GM04503 (cell line): Measurements from ENCODE around the gene SNX25.
"Not testable (repeated sequence)": the region's sequence is repeated elsewhere in the genome, so short reads cannot be mapped to it uniquely, and the experiment has no call there.

Source experiments
- DNase-seq: peaks from one replicate; pipeline ENCODE4 v3.0.0-alpha.2; 2012; ENCODE audit warnings: low read depth

Gene SNX25

DNA sequence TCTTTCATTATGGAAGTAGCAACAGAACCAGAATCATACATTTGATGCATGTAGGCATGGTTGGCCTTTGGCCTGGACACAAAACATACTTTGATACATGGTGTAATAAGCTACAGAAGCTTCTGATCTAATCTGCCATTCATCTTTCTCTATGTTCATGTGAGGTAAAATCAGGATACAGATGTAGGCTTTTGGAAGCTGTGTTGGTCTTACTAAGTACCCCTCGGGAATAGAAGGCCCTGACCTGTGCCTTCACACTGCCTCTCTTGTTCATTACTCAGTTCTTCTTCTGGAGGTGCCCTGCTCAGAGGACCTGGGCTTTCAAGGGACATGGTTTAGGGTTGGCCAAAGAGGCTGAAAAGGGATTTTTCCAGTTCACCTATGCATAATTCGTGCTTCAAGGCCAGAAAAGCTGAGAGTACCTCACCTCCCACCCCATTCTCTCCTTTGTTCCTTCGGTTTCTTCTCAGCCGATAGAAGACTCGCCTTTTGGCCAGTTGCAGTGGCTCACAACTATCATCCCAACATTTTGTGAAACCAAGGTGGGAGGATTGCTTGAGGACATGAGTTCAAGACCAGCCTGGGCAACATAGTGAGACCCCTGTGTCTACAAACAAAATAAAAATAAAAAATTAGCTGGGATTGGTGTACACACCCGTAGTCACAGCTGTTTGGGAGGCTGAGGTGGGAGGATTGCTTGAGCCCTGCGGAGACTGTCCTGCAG lies 25.9 kb downstream of the SNX25 start:
- DNase-seq = no peak

DNA sequence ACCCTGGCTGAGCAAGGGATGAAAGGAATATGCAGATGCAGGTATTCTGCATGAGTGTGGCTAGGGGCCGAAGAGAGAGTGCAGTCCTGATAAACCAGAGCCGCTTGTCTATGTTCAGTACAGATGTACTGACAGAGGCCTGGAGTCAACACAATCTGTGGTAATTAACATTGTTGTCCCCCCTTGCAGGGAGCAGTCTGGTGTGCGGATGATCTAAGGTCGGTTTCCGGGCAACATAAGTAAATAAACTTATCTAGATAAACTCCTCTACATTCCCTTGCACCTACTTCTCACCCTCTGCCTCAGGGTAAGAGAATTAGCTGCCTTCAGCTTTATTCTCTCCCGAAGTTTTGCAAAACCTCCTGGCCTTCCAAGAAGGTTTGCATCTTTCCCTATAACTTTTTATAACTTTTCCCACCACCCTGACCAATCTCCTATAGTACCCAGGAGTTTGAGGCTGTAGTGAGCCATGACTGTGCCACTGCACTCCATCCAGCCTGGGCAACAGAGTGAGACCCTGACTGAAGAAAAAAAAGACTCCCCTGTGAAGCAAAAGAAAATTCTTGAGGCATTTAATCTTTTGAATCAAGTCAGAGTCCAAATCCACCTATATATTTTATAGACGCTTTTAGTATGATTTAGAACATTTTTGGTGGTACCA lies 26.6 kb downstream of the SNX25 start:
- DNase-seq = no peak

DNA sequence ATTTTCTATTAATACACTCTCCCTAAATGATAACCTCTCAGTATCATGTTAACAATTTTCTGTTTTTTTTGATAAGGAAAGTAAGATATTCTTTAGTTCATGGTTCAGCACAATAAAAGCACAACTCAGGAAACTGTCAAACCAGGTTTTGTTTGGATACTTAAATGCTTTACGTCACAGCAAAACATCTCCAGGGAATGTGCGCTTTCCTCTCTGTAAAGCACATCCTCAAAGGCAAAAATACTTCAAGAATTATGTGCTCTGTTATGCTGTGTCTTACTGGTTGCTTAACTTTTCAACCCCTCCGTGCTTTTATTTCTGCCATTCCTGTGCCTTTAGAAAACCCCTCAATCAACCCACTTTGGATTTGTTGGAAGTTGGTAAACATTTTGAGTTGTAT lies 27.8 kb downstream of the SNX25 start:
- no peak for DNase-seq

DNA sequence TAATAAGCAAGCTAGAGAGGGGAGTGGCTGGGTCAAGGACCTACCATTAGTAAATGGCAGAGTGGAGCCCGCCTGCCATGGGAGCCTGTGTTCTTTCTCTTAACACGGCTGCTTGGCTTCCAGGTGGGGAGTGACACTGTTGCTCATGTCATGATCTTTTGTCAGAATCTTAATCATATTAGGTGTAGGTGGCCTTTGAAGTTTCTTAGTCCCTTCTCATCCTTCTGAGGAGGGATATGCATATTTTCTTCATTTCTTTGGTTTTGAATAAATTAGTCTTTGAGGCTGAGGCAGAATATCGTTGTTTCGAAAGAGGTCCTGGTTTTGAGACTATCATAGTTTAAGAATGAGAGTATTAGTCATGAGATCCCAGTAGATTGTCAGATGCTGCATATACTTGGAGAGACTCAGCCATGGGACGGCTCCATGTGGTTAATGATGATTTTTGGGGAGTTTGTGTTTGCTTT lies 28.9 kb downstream of the SNX25 start:
- peak; percentile 55 for DNase-seq

DNA sequence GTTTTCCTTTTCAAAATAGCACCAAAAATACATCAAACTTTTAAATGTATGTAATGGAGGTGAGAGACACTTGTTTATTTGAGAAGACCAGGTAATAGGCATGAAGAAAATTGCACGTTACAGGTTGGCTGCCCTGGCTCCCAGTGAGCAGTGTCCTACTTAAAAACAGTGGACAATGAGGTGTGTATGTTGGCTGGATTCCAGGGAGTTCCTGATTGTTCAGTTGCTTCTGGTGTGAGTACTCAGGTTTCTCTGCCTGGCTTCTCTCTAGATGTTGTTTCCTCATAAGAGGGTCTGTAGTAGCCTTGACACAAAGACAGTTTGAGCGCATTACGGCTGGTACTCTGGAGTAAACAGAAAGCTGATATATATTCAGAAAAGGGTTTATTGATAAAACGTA lies 29.4 kb downstream of the SNX25 start:
- no peak for DNase-seq

DNA sequence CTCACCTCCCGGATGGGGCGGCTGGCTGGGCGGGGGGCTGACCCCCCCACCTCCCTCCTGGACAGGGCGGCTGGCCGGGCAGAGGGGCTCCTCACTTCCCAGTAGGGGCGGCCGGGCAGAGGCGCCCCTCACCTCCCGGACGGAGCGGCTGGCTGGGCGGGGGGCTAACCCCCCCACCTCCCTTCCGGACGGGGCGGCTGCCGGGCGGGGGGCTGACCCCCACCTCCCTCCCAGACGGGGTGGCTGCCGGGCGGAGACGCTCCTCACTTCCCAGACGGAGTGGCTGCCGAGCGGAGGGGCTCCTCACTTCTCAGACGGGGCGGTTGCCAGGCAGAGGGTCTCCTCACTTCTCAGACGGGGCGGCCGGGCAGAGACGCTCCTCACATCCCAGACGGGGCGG lies 31.1 kb downstream of the SNX25 start:
- not testable (repeated sequence) for DNase-seq

DNA sequence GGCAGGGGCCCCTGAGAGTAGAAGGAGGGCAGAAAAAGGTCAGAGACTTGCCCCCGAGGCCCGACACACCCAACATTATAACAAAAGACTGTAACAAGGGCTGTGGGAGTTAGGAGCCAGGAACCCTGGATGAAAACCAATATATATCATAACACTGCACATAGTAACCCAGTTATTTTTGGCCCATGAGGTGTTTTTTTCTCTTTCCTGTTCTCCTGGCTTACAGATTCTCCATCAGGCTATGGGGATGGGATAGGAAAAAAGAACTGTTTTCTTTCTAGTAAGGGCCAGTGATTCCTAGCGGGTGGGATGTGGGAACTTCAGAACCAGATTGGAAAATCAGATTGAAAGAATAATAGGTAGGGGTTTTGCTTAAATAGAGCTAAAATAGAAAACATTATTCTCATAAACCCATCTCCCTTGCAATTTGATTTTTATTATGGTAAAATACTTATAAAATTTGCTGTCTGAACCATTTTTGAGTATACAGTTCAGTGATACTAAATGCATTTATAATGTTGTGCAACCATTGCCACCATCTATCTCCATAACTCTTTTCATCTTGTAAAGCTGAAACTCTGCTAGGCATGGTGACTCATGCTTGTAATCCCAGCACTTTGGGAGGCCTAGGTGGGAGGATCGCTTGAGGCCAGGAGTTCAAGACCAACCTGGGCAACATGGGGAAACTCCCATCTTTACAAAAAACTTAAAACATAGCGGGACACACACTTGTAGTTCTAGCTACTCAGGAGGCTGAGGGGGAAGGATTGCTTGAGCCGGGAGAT lies 33.5 kb downstream of the SNX25 start:
- no peak for DNase-seq

DNA sequence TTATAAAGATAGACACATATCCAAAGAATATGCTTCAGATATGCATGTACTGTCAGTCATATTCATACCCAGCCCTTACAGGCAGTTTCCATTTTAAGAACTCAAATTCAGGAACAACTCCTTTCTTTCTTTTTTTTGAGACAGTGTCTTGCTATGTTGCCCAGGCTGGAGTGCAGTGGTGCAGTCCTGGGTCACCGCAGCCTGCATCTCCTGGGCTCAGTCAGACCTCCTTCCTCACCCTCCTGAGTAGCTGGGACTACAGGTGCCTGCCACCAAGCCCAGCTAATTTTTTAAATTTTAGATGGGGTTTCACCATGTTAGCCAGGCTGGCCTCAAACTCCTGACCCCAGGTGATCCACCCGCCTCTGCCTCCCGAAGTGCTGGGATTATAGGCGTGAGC lies 34.5 kb downstream of the SNX25 start:
- DNase-seq = no peak

DNA sequence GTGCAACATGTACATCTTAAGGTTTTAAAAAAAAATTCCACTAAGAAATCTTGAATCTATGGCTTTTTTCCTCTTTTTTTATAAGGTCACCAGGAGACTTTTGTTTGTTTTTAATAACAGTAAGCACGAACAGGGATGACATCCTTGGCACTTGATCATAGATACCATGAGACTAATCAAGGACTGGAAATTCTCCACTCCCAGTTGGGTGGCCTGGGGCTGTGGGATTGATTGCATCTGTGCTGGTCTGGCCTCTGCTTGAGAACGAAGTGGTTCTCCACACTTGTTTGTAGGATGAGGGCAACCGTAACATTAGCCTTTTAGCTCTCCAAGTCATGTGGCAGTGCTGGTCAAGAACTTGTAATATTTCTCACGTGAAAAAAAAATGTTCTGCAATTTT lies 35.4 kb downstream of the SNX25 start:
- no peak for DNase-seq

DNA sequence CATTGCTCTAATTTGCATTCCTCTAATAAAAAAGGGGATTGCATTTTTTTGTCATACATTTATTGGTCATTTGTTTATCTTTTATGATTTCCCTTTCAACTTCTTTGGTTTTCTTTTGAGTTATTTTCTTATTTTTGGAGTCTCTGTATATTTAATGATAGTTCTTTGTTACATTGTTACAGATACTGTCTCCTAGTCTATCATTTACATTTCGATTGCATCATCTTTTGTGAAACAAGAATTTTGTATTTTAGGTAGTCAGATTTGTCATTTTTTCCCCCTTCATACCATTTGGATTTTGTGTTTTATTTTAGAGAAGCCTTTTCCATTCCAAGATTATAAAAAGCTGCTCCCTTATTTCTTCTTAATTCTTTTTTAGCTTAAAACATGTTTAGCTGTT lies 37.1 kb downstream of the SNX25 start:
- no peak for DNase-seq

DNA sequence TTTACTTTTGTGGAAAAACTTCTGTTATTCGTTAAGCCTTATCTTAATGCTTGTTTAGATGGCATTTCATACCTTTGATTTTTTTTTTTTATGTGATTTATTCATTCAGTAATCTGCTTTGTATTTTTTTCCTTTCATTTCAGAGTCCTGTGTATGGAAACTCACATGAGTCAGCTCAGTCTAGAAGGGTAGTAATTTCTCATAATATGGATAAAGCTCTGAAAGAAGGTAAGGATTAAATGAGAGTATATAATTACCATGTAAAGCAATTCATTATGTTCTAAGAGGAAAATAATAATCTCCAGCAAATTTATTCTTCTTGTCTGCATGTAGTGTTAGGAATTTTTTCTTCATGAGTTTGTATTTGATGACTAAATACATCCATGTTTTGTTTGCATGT lies 37.8 kb downstream of the SNX25 start:
- DNase-seq = no peak

DNA sequence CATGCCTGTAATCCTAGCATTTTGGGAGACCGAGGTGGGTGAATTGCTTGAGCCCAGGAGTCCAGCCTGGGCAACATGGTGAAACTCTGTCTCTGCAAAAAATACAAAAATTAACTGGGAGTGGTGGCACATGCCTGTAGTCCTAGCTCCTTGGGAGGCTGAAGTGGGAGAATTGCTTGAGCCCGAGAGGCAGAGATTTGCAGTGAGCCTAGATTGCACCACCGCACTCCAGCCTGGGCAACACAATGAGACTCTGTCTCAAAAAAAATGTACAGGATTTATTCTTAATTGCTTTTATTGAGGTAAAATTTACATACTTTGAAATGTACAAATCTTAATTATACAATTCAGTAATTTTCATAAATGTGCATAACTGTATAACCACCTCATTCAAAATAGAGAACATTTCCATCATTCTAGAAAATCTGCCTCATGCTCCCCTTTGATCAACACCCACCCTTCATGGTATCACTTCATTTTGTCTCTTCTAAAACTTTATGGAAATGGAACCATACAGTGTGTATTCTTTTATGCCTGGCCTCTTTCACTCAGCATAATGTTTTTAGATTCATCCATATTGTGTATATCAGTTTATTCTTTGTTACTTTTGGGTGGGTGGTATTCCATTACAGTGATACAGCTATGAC lies 39.1 kb downstream of the SNX25 start:
- no peak for DNase-seq

DNA sequence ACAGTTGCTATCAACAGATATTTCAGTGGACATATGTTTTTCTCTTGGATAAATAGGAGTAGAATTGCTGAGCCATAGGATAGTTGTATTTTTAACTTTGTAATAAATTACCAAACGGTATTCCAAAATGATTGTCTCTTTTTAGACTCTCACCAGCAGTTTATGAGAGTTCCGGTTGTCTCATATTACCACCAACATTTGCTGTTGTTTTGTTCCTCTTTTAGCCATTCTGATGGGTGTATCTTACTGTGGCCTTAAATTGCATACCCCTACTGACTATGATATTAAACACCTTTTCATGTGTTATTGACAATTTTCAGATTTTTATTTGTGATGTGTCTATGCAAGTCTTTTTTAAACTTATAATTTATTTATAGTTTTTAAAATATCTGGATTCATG lies 39.7 kb downstream of the SNX25 start:
- DNase-seq = no peak

DNA sequence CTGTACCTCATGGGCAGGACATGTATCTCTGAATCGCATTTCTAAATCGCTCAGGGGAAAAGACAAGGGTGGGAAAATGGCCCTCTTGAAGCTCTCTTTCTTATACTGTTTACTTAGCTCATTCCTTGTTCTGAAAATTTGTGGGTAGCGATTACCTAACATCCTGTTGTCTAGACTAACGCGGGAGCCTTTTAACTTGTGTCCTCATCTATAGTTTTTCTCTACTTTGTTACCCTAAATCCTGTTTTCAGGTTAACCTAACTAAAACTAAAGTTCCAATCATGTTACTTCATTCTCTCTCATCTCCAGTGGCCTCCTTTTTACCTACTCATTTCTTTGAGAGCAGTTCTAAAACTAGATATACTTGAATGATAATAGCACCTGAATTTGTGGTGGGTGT lies 45.0 kb downstream of the SNX25 start:
- DNase-seq = no peak

DNA sequence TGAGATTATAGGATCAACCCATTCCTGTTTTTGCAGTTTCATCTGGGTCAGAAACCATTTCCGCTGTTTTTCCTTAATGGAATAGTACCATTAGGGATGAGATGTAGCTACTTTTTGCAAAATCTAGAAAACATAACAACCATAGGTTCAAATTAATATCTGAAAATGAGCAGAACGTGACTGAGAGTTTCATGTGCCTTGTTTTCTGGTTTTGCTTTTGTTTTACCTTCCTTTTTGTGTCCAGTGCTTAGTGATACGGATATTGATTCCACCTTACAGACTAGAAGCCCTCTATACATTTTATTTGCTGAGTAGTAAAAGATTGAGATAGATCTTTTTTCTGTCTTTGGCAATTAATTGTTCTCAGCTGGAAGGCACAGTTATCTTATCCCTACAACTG lies 46.5 kb downstream of the SNX25 start:
- DNase-seq = no peak

DNA sequence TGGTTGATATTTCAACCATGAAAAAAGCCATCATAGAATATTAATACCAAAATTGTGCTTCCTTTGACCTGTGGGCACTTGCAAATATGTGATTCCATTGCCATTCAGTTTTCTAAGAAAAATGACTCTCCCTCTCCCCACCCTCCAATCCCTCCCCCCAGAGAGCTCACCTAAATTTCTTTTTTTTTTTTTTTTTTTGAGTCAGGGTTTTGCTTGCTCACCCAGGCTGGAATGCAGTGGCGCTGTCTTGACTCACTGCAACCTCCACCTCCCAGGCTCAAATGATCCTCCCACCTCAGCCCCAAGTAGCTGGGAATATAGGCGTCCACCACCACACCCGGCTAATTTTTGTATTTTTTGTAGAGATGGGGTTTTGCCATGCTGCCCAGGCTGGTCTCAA lies 47.0 kb downstream of the SNX25 start:
- DNase-seq = no peak

DNA sequence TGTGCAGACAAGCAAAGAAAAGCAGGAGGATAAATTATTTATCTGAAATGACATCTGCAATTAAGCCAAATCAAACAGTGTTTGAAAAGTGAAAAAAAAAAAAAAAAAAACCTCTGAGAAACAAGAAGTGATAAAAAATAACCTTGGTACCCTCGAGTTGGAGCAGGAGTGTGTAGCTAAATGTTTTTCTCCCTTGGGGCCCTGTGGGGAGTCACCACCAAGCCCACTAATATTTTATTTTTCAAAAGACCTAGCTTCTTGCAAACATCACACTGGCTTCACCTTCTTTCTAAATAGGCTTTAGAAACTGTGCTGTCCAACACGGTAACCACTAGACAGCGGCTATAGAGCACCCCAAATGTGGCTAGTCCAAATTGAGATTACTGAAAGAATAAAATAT lies 47.7 kb downstream of the SNX25 start:
- DNase-seq = no peak

DNA sequence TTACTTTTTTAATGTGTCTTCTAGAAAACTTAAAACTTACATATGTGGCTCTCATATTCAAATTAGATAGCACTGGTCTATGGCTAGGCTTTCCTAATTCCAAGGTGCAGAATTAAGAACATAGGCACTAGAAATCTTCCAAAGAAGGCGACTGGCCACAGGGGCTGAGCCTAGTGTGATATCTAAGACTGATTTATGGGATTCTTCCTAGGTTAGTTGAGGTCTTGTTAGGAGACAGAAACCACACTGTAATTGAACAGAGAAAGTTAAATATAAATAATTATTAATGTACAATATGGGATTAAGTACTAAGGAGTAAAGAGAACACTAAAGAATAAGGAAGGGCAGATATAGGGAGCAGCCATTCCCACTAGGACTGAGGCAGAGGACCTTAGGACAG lies 48.3 kb downstream of the SNX25 start:
- no peak for DNase-seq

DNA sequence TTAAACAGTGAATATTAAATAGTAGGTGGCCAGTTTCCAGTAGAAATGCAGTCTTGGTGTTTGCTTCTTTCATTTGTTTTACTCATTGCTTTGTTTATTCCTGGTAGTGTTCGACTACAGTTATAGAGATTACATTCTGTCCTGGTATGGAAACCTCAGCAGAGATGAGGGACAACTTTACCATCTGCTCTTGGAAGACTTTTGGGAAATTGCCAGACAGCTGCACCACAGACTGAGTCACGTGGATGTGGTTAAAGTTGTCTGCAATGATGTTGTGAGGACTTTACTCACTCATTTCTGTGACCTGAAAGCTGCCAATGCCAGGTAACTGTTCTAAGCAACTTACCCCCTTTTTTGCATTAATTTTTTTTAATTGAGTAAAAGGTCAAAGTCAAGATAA lies 49.3 kb downstream of the SNX25 start:
- DNase-seq = not testable (repeated sequence)

DNA sequence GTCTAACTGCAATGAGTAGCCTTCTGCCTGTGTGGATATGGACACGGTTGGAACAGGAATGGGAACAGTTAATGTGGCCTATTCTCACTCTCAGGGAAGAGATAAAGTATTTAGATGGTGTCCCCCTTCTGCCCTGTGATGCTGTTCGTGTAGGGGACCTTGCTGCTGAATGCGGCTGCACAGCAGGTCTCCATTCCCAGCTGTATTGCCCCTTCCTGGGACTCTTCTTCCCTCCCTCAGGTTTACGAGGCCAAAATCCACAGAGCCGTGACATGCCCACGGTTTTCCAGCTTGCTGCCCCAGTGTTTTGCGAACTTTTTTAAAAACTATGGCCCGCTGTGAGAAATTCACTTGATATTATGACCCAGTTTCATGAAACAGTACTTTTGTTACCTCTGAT lies 50.3 kb downstream of the SNX25 start:
- DNase-seq = no peak

DNA sequence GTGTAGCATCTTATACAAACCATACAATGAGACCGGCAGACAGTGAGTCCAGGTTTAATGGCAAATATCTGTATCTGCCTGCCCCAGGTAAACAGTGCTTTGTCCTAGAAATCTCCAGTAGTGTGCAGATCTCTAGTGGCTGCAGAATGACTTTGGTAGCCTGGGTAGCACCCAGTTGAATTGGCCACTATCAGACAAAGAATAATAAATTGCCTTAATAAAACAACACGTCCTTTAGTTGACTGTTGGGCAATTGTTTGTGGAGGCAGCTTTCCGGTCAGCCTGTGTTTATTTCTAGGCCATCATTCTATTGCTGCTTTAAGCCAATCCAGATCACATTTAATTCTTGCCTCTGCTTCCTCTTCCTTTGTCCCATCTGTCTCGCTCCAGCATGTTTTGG lies 52.5 kb downstream of the SNX25 start:
- DNase-seq = no peak

DNA sequence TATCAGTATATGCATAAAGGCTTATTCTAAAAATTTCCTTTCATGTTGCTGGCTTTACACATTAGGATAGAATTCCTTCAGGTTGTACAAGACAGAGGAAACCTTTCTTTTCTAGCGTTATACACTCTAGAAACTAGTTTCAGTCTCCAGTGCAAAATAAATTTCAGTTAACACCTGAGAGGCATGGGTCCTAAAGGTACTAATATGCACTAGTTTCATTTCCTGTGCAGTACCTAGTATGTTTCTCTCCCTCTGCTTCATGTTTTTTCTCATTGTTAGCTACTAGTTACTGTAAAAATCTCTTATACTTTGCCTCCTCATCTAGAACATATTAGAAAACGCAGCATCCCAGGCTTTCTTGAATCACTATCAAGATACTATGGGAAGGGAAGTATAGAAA lies 54.0 kb downstream of the SNX25 start:
- DNase-seq = no peak

DNA sequence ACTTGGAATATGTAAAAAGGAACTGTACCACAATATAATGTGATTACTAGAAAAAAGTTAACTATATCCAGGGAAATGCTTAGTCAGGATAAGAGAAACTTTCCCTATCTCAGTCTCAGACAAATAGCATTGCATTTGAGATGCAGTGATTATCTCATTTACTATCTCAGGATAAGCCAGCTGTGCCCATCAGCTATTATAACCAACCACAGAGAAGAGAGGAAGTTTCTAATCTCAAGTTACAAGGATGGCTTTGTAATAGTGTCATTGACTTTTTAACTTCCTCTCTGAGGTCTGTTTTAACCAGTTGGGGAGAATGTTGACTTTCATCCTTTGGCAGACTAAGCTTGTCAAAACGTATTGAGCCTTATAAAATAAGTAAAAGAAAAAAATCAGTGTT lies 56.5 kb downstream of the SNX25 start:
- peak; percentile 23 for DNase-seq
